Ovary (tissue), 3 donors: ENCODE results near the gene KCNE2.

Experiments
- CTCF ChIP-seq, 3 donors: fragments of 450-650 bp in 2 of 3; fragments of 200-600 bp in 1 of 3; IDR thresholded peaks; one replicate each; pipeline versions ENCODE4 v1.5.1 to v1.8.0; 2016 to 2022; ENCODE audit warnings: antibody characterized with exemption in 3 of 3, mild to moderate bottlenecking in 1 of 3
- EP300 ChIP-seq: sonication (generic); formaldehyde crosslinking; IDR thresholded peaks from one replicate; pipeline ENCODE4 v1.6.1; 2017; ENCODE audit warnings: antibody characterized with exemption
- POLR2A ChIP-seq: fragments of 450-650 bp; IDR thresholded peaks from one replicate; pipeline ENCODE4 v1.6.1; 2017; ENCODE audit warnings: antibody characterized with exemption, mild to moderate bottlenecking, moderate library complexity
- donor health status: DM: no; HTN: no; CAD: no.

DNA sequence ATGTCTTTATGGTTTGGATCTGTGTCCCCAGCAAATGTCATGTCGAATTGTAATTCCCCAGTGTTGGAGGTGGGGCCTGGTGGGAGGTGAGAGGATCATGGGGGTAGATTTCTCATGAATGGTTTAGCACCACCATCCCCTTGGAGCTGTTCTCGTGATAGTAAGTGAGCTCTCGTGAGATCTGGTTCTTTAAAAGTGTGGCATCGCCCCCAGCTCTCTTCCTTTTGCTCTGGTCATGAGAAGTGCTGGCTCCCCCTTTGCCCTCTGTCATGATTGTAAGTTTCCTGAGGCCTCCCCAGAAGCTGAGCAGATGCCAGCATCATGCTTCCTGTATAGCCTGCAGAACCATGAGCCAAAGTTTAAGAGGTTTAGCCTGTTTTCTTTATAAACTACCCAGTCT is 11.2 kb upstream of the KCNE2 start:
- TF ChIP-seq EP300 (no peak), CTCF (IDR thresholded peaks at IDR 0.05) (no peak), POLR2A (no peak)
